ENCODE results near the gene CDH12. TPM values are rescaled to one million over a fixed set of nuclear protein-coding genes. Genes with fewer than 3 reads are reported as not detected.

The CDH12 gene
- total RNA-seq, 4 donors from 2014 or later = not detected

- intact Hi-C loops (cut with DNase I; ENCODE audit: low total_unique reads) = no loop called here
Measured at GRCh38 chr5:22842574-22842973, 10.6 kb downstream of the CDH12 start.

GRCh38 chr5:22837803-22838202 lies 15.3 kb downstream of the CDH12 start:
- in situ Hi-C loops (cut with MboI; ENCODE audit: low sequenced_read_pairs in 4 of 4) = no loop called here
- no peaks in the 10 kb centered on the region for H3K27me3 ChIP-seq
- ATAC-seq (no peak), DNase-seq (no peak)
- intact Hi-C loops (cut with DNase I; ENCODE audit: low total_unique reads) = no loop called here
- no peaks in the 10 kb centered on the region for H3K36me3 ChIP-seq
- H3K4me3 ChIP-seq = no peak overlapping the region
- H3K9me3 ChIP-seq = no peaks in the 10 kb centered on the region
- H3K27ac ChIP-seq = no peak overlapping the region
- no peaks in the 10 kb centered on the region for H3K4me1 ChIP-seq
- TF ChIP-seq POLR2A (IDR thresholded peaks at IDR 0.05) (no peak), CTCF (IDR thresholded peaks at IDR 0.05 in 4 of 5, conservative IDR thresholded peaks at IDR 0.05 in 1 of 5) (no peak)

More at GRCh38 chr5:22842574-22842973, 10.6 kb downstream of the CDH12 start:
- no peak for TF ChIP-seq CTCF (IDR thresholded peaks at IDR 0.05 in 4 of 5, conservative IDR thresholded peaks at IDR 0.05 in 1 of 5)
- no peak for TF ChIP-seq POLR2A (IDR thresholded peaks at IDR 0.05)
- Histone ChIP-seq H3K27ac (no peak overlapping the region), H3K9me3 (no peaks in the 10 kb centered on the region), H3K36me3 (no peaks in the 10 kb centered on the region), H3K4me1 (no peaks in the 10 kb centered on the region), H3K27me3 (no peaks in the 10 kb centered on the region), H3K4me3 (no peak overlapping the region)
- DNase-seq = no peak
- ATAC-seq = no peak
- in situ Hi-C loops (cut with MboI; ENCODE audit: low sequenced_read_pairs in 4 of 4) = no loop called here

- no peak for TF ChIP-seq POLR2A (IDR thresholded peaks at IDR 0.05)
- no peak for TF ChIP-seq CTCF (IDR thresholded peaks at IDR 0.05 in 4 of 5, conservative IDR thresholded peaks at IDR 0.05 in 1 of 5)
- H3K27ac ChIP-seq = no peak overlapping the region
- ATAC-seq (no peak), DNase-seq (no peak)
- no peaks in the 10 kb centered on the region for H3K36me3 ChIP-seq
- H3K27me3 ChIP-seq = no peaks in the 10 kb centered on the region
- in situ Hi-C loops (cut with MboI; ENCODE audit: low sequenced_read_pairs in 4 of 4) (no loop called here), intact Hi-C loops (cut with DNase I; ENCODE audit: low total_unique reads) (no loop called here)
- H3K4me1 ChIP-seq = no peaks in the 10 kb centered on the region
- no peaks in the 10 kb centered on the region for H3K9me3 ChIP-seq
- H3K4me3 ChIP-seq = no peak overlapping the region
Measured at GRCh38 chr5:22835686-22836085, 17.5 kb downstream of the CDH12 start.

GRCh38 chr5:22793463-22793862 lies 59.7 kb downstream of the CDH12 start:
- H3K36me3 ChIP-seq = no peaks in the 10 kb centered on the region
- in situ Hi-C loops (cut with MboI; ENCODE audit: low sequenced_read_pairs in 4 of 4) = no loop called here

More at GRCh38 chr5:22793463-22793862, 59.7 kb downstream of the CDH12 start:
- Histone ChIP-seq H3K9me3 (no peaks in the 10 kb centered on the region), H3K4me1 (no peaks in the 10 kb centered on the region), H3K4me3 (no peak overlapping the region), H3K27me3 (no peaks in the 10 kb centered on the region), H3K27ac (no peak overlapping the region)
- ATAC-seq (no peak), DNase-seq (no peak)
- TF ChIP-seq CTCF (IDR thresholded peaks at IDR 0.05 in 4 of 5, conservative IDR thresholded peaks at IDR 0.05 in 1 of 5) = no peak
- TF ChIP-seq POLR2A (IDR thresholded peaks at IDR 0.05) = no peak
- intact Hi-C loops (cut with DNase I; ENCODE audit: low total_unique reads) = no loop called here

Data from gastrocnemius medialis (tissue), 4 donors.